Naive B cell (primary cell): ENCODE results near the gene SSU72. TPM values are rescaled to one million over a fixed set of nuclear protein-coding genes. Genes with fewer than 3 reads are reported as not detected.

Experiments
- ATAC-seq, 2 donors: fragments of 150-1000 bp; cut with Tn5 transposase; 2 replicates each; pipeline ENCODE4 v1.10.0; 2021; ENCODE audit warnings: low read depth in 2 of 2, mild to moderate bottlenecking in 2 of 2, moderate library complexity in 2 of 2
- DNase-seq: peaks from one replicate; pipeline ENCODE4 v3.0.0; 2022
- H3K27ac Mint-ChIP-seq, 6 donors: one replicate each; pipeline ENCODE4 v1.8.0; 2020 to 2022; ENCODE audit warnings: mild to moderate bottlenecking in 6 of 6, mixed read lengths in 6 of 6, moderate library complexity in 5 of 6, inconsistent platforms in 2 of 6
- H3K27me3 Mint-ChIP-seq, 3 donors: one replicate each; pipeline ENCODE4 v1.8.0; 2021 to 2022; ENCODE audit warnings: mixed read lengths in 3 of 3, mild to moderate bottlenecking in 1 of 3
- H3K36me3 Mint-ChIP-seq, 2 donors: one replicate each; pipeline ENCODE4 v1.8.0; 2020 to 2022; ENCODE audit warnings: mixed read lengths in 2 of 2, inconsistent platforms in 1 of 2, mild to moderate bottlenecking in 1 of 2
- H3K4me1 Mint-ChIP-seq, 3 donors: one replicate each; pipeline ENCODE4 v1.8.0; 2020 to 2022; ENCODE audit warnings: mixed read lengths in 3 of 3, inconsistent platforms in 1 of 3, mild to moderate bottlenecking in 1 of 3, moderate library complexity in 1 of 3
- H3K4me3 Mint-ChIP-seq, 8 donors: one replicate each; pipeline ENCODE4 v1.8.0; 2020 to 2022; ENCODE audit warnings: mild to moderate bottlenecking in 8 of 8, mixed read lengths in 8 of 8, moderate library complexity in 8 of 8, inconsistent platforms in 2 of 8
- H3K9me3 Mint-ChIP-seq, 7 donors: one replicate each; pipeline ENCODE4 v1.8.0; 2020 to 2022; ENCODE audit warnings: mixed read lengths in 7 of 7, mild to moderate bottlenecking in 5 of 7, inconsistent platforms in 2 of 7, moderate library complexity in 1 of 7
- polyA plus RNA-seq, 6 donors: library from polyadenylated mRNA; unstranded; fragments of 300-500 nt; fragmentation: Illumina TruSeq; gene quantifications; one replicate each; pipeline ENCODE4 v1.2.3, GENCODE V29; 2021; ENCODE audit warnings: low read depth in 6 of 6

SSU72 gene
- polyA plus RNA-seq, 6 donors from 2014 or later = 165 to 257 (median 213) TPM

DNA sequence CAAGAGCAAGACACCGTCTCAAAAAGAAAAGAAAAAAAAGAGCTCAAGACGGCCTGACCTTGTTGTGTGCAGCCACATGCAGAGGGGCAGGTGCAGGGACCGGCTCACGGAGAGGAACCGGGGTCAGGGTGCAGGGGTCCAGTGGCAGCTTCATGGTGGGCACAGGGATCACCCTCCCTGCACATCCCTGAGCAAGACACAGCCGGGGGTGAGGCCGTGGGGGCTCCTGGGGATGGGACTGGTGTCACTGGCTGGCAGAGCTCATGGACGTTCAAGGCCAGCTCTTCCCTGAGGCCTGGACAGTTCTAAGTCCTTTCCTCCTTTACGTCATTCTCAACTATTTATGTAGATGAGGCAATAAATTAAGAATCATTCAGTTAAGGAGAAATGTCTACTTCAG is 27.7 kb downstream of the SSU72 start:
- Mint-ChIP-seq H3K9me3 (no peaks in the 10 kb centered on the region), H3K36me3 (no peaks in the 10 kb centered on the region), H3K4me3 (no peak overlapping the region), H3K4me1 (peaks cover 0 to 19% (median 6%) of the 10 kb centered on the region in 3 donors), H3K27me3 (no peaks in the 10 kb centered on the region), H3K27ac (peak overlapping the region in 2 of 6 donors; percentile 6 to 80)
- DNase-seq = no peak
- ATAC-seq = no peak

- ATAC-seq (no peak), DNase-seq (no peak)
- H3K36me3 Mint-ChIP-seq = no peaks in the 10 kb centered on the region
- no peaks in the 10 kb centered on the region for H3K27me3 Mint-ChIP-seq
- no peak overlapping the region for H3K4me3 Mint-ChIP-seq
- H3K27ac Mint-ChIP-seq = no peak overlapping the region
- H3K4me1 Mint-ChIP-seq = peaks cover 0 to 15% (median 6%) of the 10 kb centered on the region in 3 donors
- H3K9me3 Mint-ChIP-seq = no peaks in the 10 kb centered on the region
Observed at GRCh38 chr1:1545946-1546737, 28.5 kb downstream of the SSU72 start.

- Mint-ChIP-seq H3K9me3 (no peaks in the 10 kb centered on the region), H3K4me3 (no peak overlapping the region), H3K4me1 (peaks cover 1 to 10% (median 6%) of the 10 kb centered on the region in 3 donors), H3K27me3 (no peaks in the 10 kb centered on the region), H3K36me3 (no peaks in the 10 kb centered on the region), H3K27ac (peak overlapping the region in 2 of 6 donors; percentile 28 to 38)
- DNase-seq (no peak), ATAC-seq (no peak)
Observed at GRCh38 chr1:1544544-1544943, 30.1 kb downstream of the SSU72 start.

- Mint-ChIP-seq H3K9me3 (no peaks in the 10 kb centered on the region), H3K4me1 (peaks cover 5 to 10% (median 8%) of the 10 kb centered on the region in 3 donors), H3K4me3 (no peak overlapping the region), H3K27ac (peak overlapping the region in 1 of 6 donors; percentile 56), H3K27me3 (peaks cover 0 to 1% (median 0%) of the 10 kb centered on the region in 3 donors), H3K36me3 (no peaks in the 10 kb centered on the region)
- ATAC-seq (no peak), DNase-seq (no peak)
Observed at GRCh38 chr1:1543706-1544099, 31.0 kb downstream of the SSU72 start.

- no peak for ATAC-seq
- Mint-ChIP-seq H3K4me1 (peaks cover 6 to 9% (median 8%) of the 10 kb centered on the region in 3 donors), H3K36me3 (no peaks in the 10 kb centered on the region), H3K27ac (no peak overlapping the region), H3K4me3 (peak overlapping the region in 4 of 8 donors; percentile 9 to 41 (median 15)), H3K9me3 (no peaks in the 10 kb centered on the region), H3K27me3 (peaks cover 0 to 4% (median 0%) of the 10 kb centered on the region in 3 donors)
- DNase-seq = no peak
Observed at GRCh38 chr1:1542766-1543705, 31.6 kb downstream of the SSU72 start.

- H3K4me1 Mint-ChIP-seq = peaks cover under 1 to 6% (median 4%) of the 10 kb centered on the region in 3 donors
- peaks cover 0 to 4% (median 0%) of the 10 kb centered on the region in 3 donors for H3K27me3 Mint-ChIP-seq
- DNase-seq (no peak), ATAC-seq (no peak)
- H3K4me3 Mint-ChIP-seq = peak overlapping the region in 5 of 8 donors; percentile 20 to 65 (median 57)
- H3K9me3 Mint-ChIP-seq = no peaks in the 10 kb centered on the region
- peak overlapping the region in 1 of 6 donors; percentile 80 for H3K27ac Mint-ChIP-seq
- H3K36me3 Mint-ChIP-seq = no peaks in the 10 kb centered on the region
Observed at GRCh38 chr1:1541956-1542765, 32.5 kb downstream of the SSU72 start.

GRCh38 chr1:1540818-1541628 is 33.6 kb downstream of the SSU72 start:
- Mint-ChIP-seq H3K4me3 (peak overlapping the region; percentile 29 to 73 (median 58)), H3K36me3 (no peaks in the 10 kb centered on the region), H3K4me1 (peaks cover 0 to 6% (median 2%) of the 10 kb centered on the region in 3 donors), H3K9me3 (no peaks in the 10 kb centered on the region), H3K27me3 (peaks cover 0 to 4% (median 0%) of the 10 kb centered on the region in 3 donors), H3K27ac (peak overlapping the region in 1 of 6 donors; percentile 59)
- no peak for DNase-seq
- ATAC-seq = no peak

- Mint-ChIP-seq H3K36me3 (no peaks in the 10 kb centered on the region), H3K9me3 (no peaks in the 10 kb centered on the region), H3K27ac (peak within 1 kb of the TSS in 2 of 6 donors; percentile 54 to 59), H3K27me3 (peaks cover 0 to 4% (median 0%) of the 10 kb centered on the region in 3 donors), H3K4me3 (peak within 1 kb of the TSS; percentile 29 to 82 (median 70)), H3K4me1 (peaks cover 0 to 6% (median 2%) of the 10 kb centered on the region in 3 donors)
- ATAC-seq = peak; percentile 56 to 66
- DNase-seq = no peak
Observed at GRCh38 chr1:1540090-1540817, 34.4 kb downstream of the SSU72 start, which contains the start of gene TMEM240. TSS of gene TMEM240 (minus strand) at chr1:1540624. CDS start at chr1:1540346, 278 bp downstream.

DNA sequence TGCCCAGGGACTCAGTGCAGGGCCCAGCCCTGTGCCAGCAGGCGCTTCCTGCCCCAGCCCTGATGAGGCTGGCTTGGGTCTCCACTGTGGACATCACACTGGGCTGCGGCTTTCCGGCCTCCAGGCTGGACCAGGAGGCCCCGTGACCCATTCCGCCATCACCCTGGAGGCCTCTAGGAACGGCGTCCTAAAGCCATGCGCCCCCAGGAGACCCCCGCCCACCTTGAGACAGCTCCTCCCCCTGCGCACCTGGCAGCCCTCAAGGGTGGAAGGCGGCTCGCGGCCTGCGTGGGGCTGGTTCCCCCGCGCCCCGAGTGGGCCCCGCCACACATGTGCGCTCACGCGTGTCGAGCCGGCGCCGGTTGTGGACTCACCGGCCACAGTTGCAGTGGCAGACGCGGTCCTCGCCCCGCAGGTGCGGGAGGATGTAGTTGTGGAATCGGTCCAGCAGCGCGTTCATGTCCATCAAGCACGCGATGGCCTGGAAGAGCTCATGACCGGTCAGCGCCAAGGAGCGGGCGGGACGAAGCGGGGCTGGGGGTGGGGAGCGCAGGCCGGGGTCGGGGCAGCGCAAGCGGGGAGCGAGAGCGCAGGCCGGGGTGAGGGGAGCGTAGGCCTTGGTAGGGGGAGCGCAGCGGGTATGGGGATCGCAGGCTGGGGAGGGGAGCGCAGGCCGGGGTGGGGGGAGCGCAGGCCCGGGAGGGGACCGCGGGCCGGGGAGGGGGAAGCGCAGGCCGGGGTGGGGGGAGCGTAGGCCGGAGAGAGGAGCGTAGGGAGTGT is 35.2 kb downstream of the SSU72 start:
- H3K36me3 Mint-ChIP-seq = no peaks in the 10 kb centered on the region
- ATAC-seq = peak; percentile 26 to 39

DNA sequence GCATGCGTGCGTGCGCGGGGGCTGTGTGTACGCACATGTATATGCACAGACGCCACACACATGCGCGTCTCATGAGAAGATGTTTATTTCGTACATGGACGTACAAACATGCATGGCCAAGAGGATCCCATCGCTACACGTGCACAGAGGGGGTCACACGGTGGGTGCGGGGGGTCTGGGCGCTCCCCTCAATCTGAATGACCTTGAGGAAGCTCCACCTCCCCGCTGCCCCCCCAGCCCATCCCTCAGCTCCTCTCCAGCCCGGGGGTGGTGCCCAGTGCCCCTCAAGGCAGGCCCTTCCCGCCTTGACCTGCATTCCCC is 35.7 kb downstream of the SSU72 start:
- Mint-ChIP-seq H3K27ac (peak overlapping the region in 2 of 6 donors; percentile 15 to 84), H3K4me3 (peak overlapping the region in 6 of 8 donors; percentile 37 to 76 (median 66)), H3K9me3 (no peaks in the 10 kb centered on the region), H3K36me3 (no peaks in the 10 kb centered on the region), H3K27me3 (peaks cover 0 to 4% (median 0%) of the 10 kb centered on the region in 3 donors), H3K4me1 (peaks cover 0 to 6% (median 2%) of the 10 kb centered on the region in 3 donors)
- DNase-seq (no peak), ATAC-seq (no peak)

More for the DNA sequence above, 35.2 kb downstream of the SSU72 start:
- Mint-ChIP-seq H3K9me3 (no peaks in the 10 kb centered on the region), H3K4me3 (peak overlapping the region in 7 of 8 donors; percentile 5 to 82 (median 73)), H3K27ac (peak overlapping the region in 1 of 6 donors; percentile 54), H3K4me1 (peaks cover 0 to 6% (median 2%) of the 10 kb centered on the region in 3 donors), H3K27me3 (peaks cover 0 to 4% (median 0%) of the 10 kb centered on the region in 3 donors)
- DNase-seq = no peak

DNA sequence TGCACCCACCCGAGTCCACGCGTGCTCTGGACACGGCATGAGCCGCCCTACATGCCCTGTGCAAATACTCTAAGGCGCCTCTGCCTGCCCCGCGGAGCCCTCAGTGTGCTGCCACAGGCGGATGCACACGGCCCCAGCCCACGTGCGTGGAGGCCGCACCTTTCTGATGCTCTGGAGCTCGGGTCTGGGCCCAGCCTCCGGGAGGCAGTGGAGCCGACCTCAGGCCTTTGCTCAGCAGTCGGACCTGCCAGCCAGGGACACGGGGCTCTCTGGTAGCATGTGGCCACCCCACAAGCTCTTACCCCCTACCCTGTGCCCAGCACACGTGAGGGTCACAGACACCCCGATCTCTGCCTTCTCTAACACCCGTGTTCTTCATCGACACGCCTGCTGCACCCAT is 36.3 kb downstream of the SSU72 start:
- Mint-ChIP-seq H3K27me3 (peaks cover 0 to 4% (median 0%) of the 10 kb centered on the region in 3 donors), H3K4me1 (peaks cover 0 to 6% (median 2%) of the 10 kb centered on the region in 3 donors), H3K27ac (peak overlapping the region in 2 of 6 donors; percentile 15 to 38), H3K36me3 (no peaks in the 10 kb centered on the region), H3K4me3 (peak overlapping the region in 6 of 8 donors; percentile 50 to 76 (median 62)), H3K9me3 (no peaks in the 10 kb centered on the region)
- DNase-seq (no peak), ATAC-seq (no peak)
